Colonic mucosa (tissue), 4 donors: ENCODE measurements around the gene DNM2. TPM values are rescaled to one million over a fixed set of nuclear protein-coding genes. Genes with fewer than 3 reads are reported as not detected.

ENCODE experiments used
- DNase-seq: peaks from one replicate; pipeline ENCODE4 v3.0.0-alpha.2; 2020
- H3K27ac ChIP-seq: fragments of 200-600 bp; one replicate; pipeline ENCODE4 v1.8.0; 2021
- H3K27me3 ChIP-seq: fragments of 200-600 bp; one replicate; pipeline ENCODE4 v1.8.0; 2021
- H3K36me3 ChIP-seq: fragments of 200-600 bp; one replicate; pipeline ENCODE4 v1.8.0; 2021
- H3K4me1 ChIP-seq: fragments of 200-600 bp; one replicate; pipeline ENCODE4 v1.8.0; 2021; ENCODE audit warnings: mild to moderate bottlenecking
- H3K4me3 ChIP-seq: fragments of 200-600 bp; one replicate; pipeline ENCODE4 v1.8.0; 2021
- H3K9ac ChIP-seq, 2 donors: one replicate each; pipeline ENCODE4 v1.7.0; 2013; ENCODE audit warnings: control low read depth in 2 of 2, low read depth in 2 of 2, low read length in 2 of 2
- H3K9me3 ChIP-seq: fragments of 200-600 bp; one replicate; pipeline ENCODE4 v1.8.0; 2021
- CTCF ChIP-seq: fragments of 200-600 bp; IDR thresholded peaks from one replicate; pipeline ENCODE4 v1.8.0; 2022; ENCODE audit warnings: antibody characterized with exemption, mild to moderate bottlenecking
- intact Hi-C: fragments of 100-400 bp; cut with DNase I; formaldehyde crosslinking; loops from one replicate; pipeline ENCODE4 v1.14.1; 2022
- total RNA-seq, 2 donors: library from RNA; stranded (reverse); fragmentation: NEBNext Ultra II Directional in 1 of 2; extraction: Animal tissue kit (Norgen Biotek cat#: 25700) in 1 of 2; gene quantifications; one replicate each; pipeline ENCODE4 v1.2.1, GENCODE V29; 2021
- donor health status: healthy.
- donor health status: DM: no; HTN: no; CAD: no.
- donor health status: DM: no; HTN: no; CAD: no.

Gene DNM2
- total RNA-seq, 2 donors from 2014 or later = 450 to 461 TPM

- Histone ChIP-seq H3K27ac (peak overlapping the region; percentile 37), H3K4me3 (no peak overlapping the region), H3K27me3 (no peaks in the 10 kb centered on the region), H3K36me3 (peaks cover 19% of the 10 kb centered on the region), H3K9me3 (no peaks in the 10 kb centered on the region), H3K4me1 (no peaks in the 10 kb centered on the region), H3K9ac (no peak overlapping the region)
- intact Hi-C loops = no loop called here
- no peak for DNase-seq
- no peak for TF ChIP-seq CTCF
Observed at GRCh38 chr19:10812902-10813404, 95.1 kb downstream of the DNM2 start.

- Histone ChIP-seq H3K27me3 (no peaks in the 10 kb centered on the region), H3K27ac (no peak overlapping the region), H3K4me3 (no peak overlapping the region), H3K9ac (no peak overlapping the region), H3K4me1 (no peaks in the 10 kb centered on the region), H3K9me3 (no peaks in the 10 kb centered on the region), H3K36me3 (peaks cover 24% of the 10 kb centered on the region)
- intact Hi-C loops = no loop called here
- no peak for DNase-seq
- no peak for TF ChIP-seq CTCF
Observed at GRCh38 chr19:10815007-10815536, 97.2 kb downstream of the DNM2 start.

GRCh38 chr19:10815969-10816644 is 98.2 kb downstream of the DNM2 start:
- intact Hi-C loops = no loop called here
- Histone ChIP-seq H3K27me3 (no peaks in the 10 kb centered on the region), H3K4me1 (no peaks in the 10 kb centered on the region), H3K27ac (peak overlapping the region; percentile 65), H3K9me3 (no peaks in the 10 kb centered on the region), H3K9ac (peak overlapping the region; percentile 46 to 53), H3K4me3 (peak overlapping the region; percentile 18), H3K36me3 (peaks cover 14% of the 10 kb centered on the region)
- no peak for TF ChIP-seq CTCF
- no peak for DNase-seq

- TF ChIP-seq CTCF = no peak
- Histone ChIP-seq H3K9ac (peak overlapping the region; percentile 46 to 64), H3K4me1 (no peaks in the 10 kb centered on the region), H3K36me3 (peaks cover 10% of the 10 kb centered on the region), H3K27me3 (no peaks in the 10 kb centered on the region), H3K9me3 (no peaks in the 10 kb centered on the region), H3K4me3 (peak overlapping the region; percentile 18), H3K27ac (peak overlapping the region; percentile 65)
- DNase-seq = no peak
- intact Hi-C loops = no loop called here
Observed at GRCh38 chr19:10816691-10817090, 98.8 kb downstream of the DNM2 start.

GRCh38 chr19:10817291-10818038 is 99.6 kb downstream of the DNM2 start:
- Histone ChIP-seq H3K4me3 (peak overlapping the region; percentile 18), H3K4me1 (no peaks in the 10 kb centered on the region), H3K9ac (peak overlapping the region; percentile 46 to 64), H3K36me3 (peaks cover 14% of the 10 kb centered on the region), H3K9me3 (no peaks in the 10 kb centered on the region), H3K27ac (peak overlapping the region; percentile 65), H3K27me3 (no peaks in the 10 kb centered on the region)
- peak; percentile 45 for DNase-seq
- intact Hi-C loops = no loop called here
- TF ChIP-seq CTCF = no peak
